Kidney tubule cell (primary cell): ENCODE results near the gene TSGA10IP.
A peak's percentile ranks its signal among the peaks of the same experiment; 100 is the strongest.

Experiments
- DNase-seq: peaks from one replicate; pipeline ENCODE4 v3.0.0-alpha.2; 2018; ENCODE audit warnings: low spot score

Gene TSGA10IP

GRCh38 chr11:65945430-65945911, at the start of gene TSGA10IP:
Gene TSGA10IP (plus strand): TSS chr11:65945480. CDS start chr11:65945676, 196 bp downstream.
- DNase-seq, result no peak

DNA sequence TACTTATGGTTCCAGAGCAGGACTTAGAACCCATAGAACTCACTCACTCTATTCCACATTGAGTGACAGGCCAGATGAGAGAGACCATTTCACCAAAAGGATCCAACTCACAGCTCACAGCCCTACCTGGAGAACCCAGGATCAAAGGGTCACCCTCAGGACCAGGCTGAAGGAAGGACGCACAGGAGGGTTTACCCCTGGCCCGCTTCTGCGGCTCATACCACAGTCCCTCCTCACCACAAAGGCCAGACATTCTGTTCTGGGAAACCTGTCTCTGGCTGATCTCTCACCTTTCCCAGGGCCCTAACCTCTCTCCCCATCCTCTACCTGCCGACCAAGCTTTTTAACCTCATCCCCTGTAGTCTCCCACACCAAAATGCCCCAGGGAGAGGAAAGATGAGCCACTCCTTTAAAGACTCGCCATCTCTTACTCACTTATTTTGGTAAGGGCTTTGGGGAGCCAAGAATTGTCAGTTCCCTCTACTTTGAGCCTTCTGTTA, 49.7 kb upstream of the TSGA10IP start:
- no peak for DNase-seq

- no peak for DNase-seq
Observed at GRCh38 chr11:65896034-65896999, 49.0 kb upstream of the TSGA10IP start.

DNA sequence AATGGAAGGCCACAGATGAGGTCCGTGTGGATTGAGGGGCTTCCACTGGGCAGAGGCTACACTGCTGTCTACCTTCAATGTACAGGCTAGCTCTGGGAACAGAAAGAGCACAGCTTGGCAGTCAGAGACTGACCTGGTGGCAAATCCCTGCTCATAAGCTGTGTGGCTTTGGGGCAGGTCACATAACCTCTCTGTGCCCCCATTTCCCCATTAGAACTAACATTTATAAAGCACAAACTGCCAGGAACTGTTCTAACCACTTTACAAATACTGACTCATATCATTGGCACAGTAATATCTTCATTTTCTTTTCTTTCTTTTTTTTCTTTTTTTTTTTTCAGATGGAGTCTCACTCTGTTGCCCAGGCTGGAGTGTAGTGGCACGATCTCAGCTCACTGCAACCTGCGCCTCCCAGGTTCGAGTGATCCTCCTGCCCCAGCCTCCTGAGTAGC, 48.2 kb upstream of the TSGA10IP start:
- DNase-seq, result no peak

DNA sequence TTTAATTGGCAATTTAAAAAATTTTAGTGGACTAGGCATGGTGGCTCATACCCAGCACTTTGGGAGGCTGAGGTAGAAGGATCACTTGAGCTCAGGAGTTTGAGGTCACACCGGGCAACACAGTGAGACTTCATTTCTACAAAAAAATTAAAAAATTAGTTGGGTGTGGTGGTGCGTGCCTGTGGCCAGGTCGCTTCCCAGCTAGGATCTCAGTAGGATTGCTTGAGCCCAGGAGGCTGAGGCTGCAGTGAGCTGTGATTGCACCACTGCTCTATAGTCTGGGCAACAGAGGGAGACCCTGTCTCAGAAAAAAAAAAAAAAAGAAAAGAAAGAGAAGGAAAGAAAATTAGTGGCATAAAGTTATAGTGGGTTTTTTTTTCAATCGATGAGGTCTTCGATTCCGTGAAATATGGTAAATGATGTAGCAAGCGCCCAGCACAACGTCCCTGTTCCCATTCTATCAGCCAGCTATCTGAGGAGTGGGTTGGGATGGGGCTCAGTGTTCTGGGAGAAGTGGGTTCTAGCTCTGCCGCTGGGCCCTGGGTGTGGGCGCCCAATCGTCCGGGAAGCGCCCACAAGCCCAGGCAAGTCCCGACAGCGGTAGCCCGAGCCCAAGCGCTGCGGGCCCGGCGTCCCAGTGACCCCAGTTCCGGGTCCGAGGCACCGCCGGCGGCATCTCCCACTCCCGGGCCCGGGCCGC, 46.5 kb upstream of the TSGA10IP start:
- no peak for DNase-seq

GRCh38 chr11:65899356-65900124, 45.7 kb upstream of the TSGA10IP start:
- DNase-seq, result peak; percentile 92

- DNase-seq, result peak; percentile 99
Observed at GRCh38 chr11:65900125-65900898, 45.0 kb upstream of the TSGA10IP start, which contains the start of gene FOSL1. Gene FOSL1 (minus strand): TSS chr11:65900388. CDS start chr11:65900339, 49 bp downstream.

DNA sequence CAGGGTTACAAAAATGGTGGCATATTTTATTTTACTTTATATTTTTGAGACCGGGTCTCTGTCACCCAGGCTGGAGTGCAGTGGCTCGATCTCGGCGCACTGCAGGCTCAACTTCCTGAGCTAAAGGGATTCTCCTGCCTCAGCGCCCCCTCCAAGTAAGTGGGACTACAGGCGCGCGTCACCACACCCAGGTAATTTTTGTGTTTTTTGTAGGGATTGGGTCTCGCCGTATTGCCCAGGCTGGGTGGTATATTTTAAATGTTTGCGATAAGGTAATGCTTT, 44.4 kb upstream of the TSGA10IP start:
- no peak for DNase-seq

- peak; percentile 97 for DNase-seq
Observed at GRCh38 chr11:65903068-65903481, 42.2 kb upstream of the TSGA10IP start.

GRCh38 chr11:65903715-65904114, 41.6 kb upstream of the TSGA10IP start:
- no peak for DNase-seq

GRCh38 chr11:65906602-65907001, 38.7 kb upstream of the TSGA10IP start:
- no peak for DNase-seq

- no peak for DNase-seq
Observed at GRCh38 chr11:65907878-65908277, 37.4 kb upstream of the TSGA10IP start.

DNA sequence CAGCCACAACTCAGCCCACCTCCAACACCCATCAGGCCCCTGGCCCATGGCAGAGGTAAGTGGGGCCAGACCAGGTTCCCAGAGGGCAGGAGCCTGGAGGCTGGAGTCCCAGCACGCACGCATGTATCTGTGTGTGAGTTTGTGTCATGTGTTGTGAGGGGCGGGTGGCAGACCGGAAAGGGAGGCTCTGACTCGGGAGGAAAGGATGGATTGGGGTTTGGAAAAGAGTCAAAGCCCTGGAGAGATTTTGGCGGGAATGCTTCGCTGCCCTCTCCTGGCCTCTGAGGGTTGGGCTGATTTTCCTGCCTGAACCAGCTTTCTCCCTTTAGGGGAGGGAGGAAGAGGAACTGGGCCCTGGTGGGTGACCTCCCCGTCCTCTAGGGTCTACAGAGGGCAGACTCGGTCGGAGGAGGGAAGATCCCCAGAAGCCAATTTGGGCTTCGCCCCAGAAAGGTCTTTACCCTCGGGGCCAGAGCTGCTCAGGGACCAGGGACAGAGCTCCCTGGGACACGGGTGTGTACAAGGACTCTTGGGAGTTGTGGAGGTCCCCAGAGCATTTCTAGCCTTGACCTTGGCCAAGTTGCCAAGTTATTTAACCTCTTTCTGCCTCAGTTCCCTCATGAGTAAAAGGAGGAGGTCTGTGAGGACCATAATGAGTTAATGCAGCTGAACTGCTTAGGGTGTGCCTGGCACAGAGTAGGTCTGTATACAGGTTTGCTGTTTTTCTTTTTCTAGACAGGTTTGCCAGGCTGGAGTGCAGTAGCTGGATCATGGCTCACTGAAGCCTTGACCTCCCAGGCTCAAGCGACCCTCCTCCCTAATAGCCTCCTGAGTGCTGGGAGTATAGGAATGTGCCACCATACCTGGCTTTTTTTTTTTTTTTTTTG, 33.4 kb upstream of the TSGA10IP start:
- DNase-seq, result peak; percentile 89

DNA sequence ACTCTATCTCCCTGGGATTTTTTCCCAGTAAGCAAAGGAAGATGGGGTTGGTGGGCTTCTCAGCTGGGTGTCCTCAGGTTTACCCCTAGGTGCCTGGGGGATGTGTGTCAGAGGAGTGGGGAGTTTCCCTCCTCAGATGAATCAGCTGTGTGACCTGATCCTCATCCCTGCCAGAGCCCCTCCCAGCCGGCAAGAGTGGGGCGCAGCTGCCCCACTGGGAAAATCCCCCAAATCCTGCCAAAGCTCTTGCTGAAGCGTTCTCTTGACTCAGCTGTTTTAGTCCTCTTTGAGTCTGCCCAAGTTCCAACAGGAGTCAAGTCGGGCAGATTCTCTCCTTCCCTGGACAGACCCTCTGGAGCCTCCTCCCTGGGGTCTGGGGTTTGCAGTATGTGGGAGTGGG, 32.4 kb upstream of the TSGA10IP start:
- DNase-seq, result peak; percentile 86

GRCh38 chr11:65915101-65915820, 30.0 kb upstream of the TSGA10IP start:
- DNase-seq, result peak; percentile 57

DNA sequence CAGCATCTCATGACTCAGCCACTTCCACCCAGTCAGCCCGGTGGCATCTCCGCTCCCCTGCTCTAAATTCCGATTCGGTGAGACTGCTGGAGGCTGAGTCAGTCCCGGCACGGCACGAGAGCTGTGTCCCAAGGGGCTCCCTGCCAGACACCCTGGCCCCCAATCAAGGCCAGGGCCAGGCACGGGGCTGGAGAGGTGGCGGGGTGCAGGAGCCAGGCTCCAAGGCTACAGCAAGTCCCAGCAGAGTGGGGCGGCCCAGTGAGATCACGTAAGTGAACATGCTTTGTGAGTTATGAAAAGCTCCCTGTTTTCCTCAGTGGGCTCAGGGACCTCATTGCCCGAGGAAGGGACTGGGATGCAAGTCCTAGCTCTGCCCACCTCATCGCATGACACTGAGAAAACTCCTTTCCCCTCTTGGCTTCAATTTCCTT, 29.4 kb upstream of the TSGA10IP start:
- peak; percentile 97 for DNase-seq

GRCh38 chr11:65916391-65916790, 28.9 kb upstream of the TSGA10IP start:
- DNase-seq, result no peak

GRCh38 chr11:65917077-65917433, 28.2 kb upstream of the TSGA10IP start:
- DNase-seq, result no peak

- peak; percentile 51 for DNase-seq
Observed at GRCh38 chr11:65917434-65918210, 27.7 kb upstream of the TSGA10IP start.
